Measurements from ENCODE around the gene STK24.

The STK24 gene

DNA sequence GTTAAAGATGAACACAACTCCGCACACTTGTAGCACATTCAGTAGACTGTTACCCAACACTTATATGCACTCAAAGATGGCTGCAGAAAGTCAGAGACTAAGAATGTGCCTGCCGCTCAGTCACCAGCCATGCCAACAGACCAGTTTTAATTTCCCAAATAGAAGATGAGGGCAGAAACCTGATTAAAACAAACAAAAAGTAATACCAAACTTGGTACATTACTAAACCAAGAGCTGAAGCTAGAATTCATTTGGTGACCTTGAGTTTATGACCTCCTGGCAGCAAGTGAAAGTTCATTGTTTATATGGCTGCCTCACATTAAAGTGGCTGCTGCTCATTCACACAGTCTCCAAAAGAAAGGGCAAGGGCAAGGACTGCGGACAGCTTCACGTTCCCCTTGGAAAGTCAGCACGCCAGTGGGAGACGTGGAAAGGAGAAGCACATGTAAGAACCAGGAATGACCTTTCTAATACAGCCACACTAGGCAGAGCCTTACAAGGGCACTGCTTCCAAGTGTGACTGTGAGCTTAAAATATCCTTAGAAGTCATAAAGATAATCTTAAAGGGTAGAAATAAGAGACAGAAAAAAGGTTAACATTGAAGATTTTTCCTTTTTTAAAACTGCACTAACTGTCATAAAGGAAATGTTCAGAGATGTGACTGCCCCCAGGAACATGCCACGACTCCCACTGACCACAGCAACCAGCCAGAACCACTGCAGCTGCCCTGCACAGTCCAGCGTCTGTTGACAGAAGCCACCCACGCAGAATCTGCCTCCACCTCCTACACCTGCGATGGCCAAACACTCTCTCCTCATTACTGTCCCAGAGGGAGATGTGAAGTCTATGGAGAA, 73.5 kb downstream of the STK24 start:
- Histone ChIP-seq H3K36me3 (ENCODE audit: control insufficient read depth, low read length) (peaks cover 52% of the 10 kb centered on the region), H3K27ac (ENCODE audit: low read depth, low read length) (no peak overlapping the region)
- no peak for TF ChIP-seq EZH2phosphoT487 (IDR thresholded peaks at IDR 0.05; ENCODE audit: borderline replicate concordance, low read length)
- TF ChIP-seq, protein P1, sequence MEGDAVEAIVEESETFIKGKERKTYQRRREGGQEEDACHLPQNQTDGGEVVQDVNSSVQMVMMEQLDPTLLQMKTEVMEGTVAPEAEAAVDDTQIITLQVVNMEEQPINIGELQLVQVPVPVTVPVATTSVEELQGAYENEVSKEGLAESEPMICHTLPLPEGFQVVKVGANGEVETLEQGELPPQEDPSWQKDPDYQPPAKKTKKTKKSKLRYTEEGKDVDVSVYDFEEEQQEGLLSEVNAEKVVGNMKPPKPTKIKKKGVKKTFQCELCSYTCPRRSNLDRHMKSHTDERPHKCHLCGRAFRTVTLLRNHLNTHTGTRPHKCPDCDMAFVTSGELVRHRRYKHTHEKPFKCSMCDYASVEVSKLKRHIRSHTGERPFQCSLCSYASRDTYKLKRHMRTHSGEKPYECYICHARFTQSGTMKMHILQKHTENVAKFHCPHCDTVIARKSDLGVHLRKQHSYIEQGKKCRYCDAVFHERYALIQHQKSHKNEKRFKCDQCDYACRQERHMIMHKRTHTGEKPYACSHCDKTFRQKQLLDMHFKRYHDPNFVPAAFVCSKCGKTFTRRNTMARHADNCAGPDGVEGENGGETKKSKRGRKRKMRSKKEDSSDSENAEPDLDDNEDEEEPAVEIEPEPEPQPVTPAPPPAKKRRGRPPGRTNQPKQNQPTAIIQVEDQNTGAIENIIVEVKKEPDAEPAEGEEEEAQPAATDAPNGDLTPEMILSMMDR (IDR thresholded peaks at IDR 0.05; ENCODE audit: low read depth, low read length, poor library complexity, severe bottlenecking), result no peak

DNA sequence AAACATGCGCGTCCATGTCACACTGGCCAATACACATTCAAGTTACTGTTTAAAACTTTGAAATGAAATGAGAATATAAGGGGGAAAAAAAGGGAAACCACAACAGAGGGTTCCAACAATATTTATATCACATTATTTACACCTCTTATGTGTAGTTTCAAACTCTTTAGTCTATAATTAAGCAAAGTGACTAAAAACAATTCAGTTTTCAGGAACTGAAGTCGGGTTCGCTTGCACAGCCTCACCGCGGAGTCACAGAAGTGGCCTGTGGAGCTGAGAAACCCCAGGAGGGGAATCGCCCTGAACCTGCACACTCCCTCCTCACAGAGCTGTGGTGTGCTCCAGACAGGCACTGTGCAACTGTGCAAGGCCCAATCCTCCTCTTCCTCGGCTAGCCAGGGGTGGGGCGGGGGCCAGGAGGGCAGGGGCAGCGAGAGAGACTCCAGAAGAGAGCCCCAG, 75.9 kb downstream of the STK24 start:
- Histone ChIP-seq H3K4me2 (ENCODE audit: low read length) (no peak overlapping the region), H3K79me2 (ENCODE audit: control insufficient read depth, low read length) (peaks cover 99% of the 10 kb centered on the region)

More for the DNA sequence above, 73.5 kb downstream of the STK24 start:
- Histone ChIP-seq H3K4me2 (ENCODE audit: low read length) (no peak overlapping the region), H3K79me2 (ENCODE audit: control insufficient read depth, low read length) (peaks cover 99% of the 10 kb centered on the region), H3K9me3 (ENCODE audit: control insufficient read depth, insufficient read depth, low read length) (no peaks in the 10 kb centered on the region), H3K4me1 (ENCODE audit: control insufficient read depth, low read length) (no peaks in the 10 kb centered on the region), H4K20me1 (ENCODE audit: control insufficient read depth, insufficient read depth, low read depth, low read length) (peaks cover 42% of the 10 kb centered on the region), H3K9me2 (replicated peaks; ENCODE audit: control insufficient read depth, low read length) (no peaks in the 10 kb centered on the region), H3F3A (ENCODE audit: control insufficient read depth, insufficient read depth) (no peaks in the 10 kb centered on the region), H3K27me3 (ENCODE audit: control insufficient read depth, low read length) (no peaks in the 10 kb centered on the region), H3K4me3 (ENCODE audit: low read length) (no peak overlapping the region)

DNA sequence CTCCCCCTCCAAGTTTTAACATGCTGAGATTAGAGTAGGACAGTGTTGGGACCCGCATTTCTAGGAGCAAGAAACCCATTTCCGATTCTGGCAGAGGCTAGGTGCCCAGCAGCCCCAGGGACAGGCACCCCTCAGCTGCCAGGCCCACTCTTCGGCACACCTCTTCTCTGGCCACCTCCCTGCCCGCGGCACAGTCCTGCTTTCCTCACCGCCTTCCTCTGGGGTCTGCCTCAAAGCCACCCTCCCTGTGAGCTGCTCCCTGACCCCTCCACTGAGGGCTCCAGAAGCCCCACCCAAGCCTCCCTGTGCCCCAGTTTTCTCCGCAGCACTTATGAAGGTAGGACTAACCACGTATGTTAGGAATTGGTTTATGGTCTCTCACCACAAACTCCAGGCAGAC, 79.9 kb downstream of the STK24 start:
- TF ChIP-seq, protein P1 (IDR thresholded peaks at IDR 0.05; ENCODE audit: low read depth, low read length, poor library complexity, severe bottlenecking), result no peak
- no peak for TF ChIP-seq EZH2phosphoT487 (IDR thresholded peaks at IDR 0.05; ENCODE audit: borderline replicate concordance, low read length)
- H3K4me3 ChIP-seq (ENCODE audit: low read length), result no peak overlapping the region
- peaks cover 92% of the 10 kb centered on the region for H3K79me2 ChIP-seq (ENCODE audit: control insufficient read depth, low read length)
- no peak overlapping the region for H3K27ac ChIP-seq (ENCODE audit: low read depth, low read length)
- H3K36me3 ChIP-seq (ENCODE audit: control insufficient read depth, low read length), result peaks cover 21% of the 10 kb centered on the region; the same call in 1 of the 2 replicates
- H3K9me3 ChIP-seq (ENCODE audit: control insufficient read depth, insufficient read depth, low read length), result no peaks in the 10 kb centered on the region
- no peaks in the 10 kb centered on the region for H3K27me3 ChIP-seq (ENCODE audit: control insufficient read depth, low read length)
- H4K20me1 ChIP-seq (ENCODE audit: control insufficient read depth, insufficient read depth, low read depth, low read length), result peaks cover 20% of the 10 kb centered on the region
- H3K4me2 ChIP-seq (ENCODE audit: low read length), result no peak overlapping the region
- H3K4me1 ChIP-seq (ENCODE audit: control insufficient read depth, low read length), result no peaks in the 10 kb centered on the region; the same call in 1 of the 2 replicates
- no peaks in the 10 kb centered on the region for H3K9me2 ChIP-seq (replicated peaks; ENCODE audit: control insufficient read depth, low read length)
- no peaks in the 10 kb centered on the region for H3F3A ChIP-seq (ENCODE audit: control insufficient read depth, insufficient read depth)

More for the DNA sequence above, 75.9 kb downstream of the STK24 start:
- Histone ChIP-seq H3K9me2 (replicated peaks; ENCODE audit: control insufficient read depth, low read length) (no peaks in the 10 kb centered on the region), H3K36me3 (ENCODE audit: control insufficient read depth, low read length) (peaks cover 48% of the 10 kb centered on the region), H3K9me3 (ENCODE audit: control insufficient read depth, insufficient read depth, low read length) (no peaks in the 10 kb centered on the region), H3F3A (ENCODE audit: control insufficient read depth, insufficient read depth) (no peaks in the 10 kb centered on the region), H3K27me3 (ENCODE audit: control insufficient read depth, low read length) (no peaks in the 10 kb centered on the region), H3K4me1 (ENCODE audit: control insufficient read depth, low read length) (no peaks in the 10 kb centered on the region), H3K27ac (ENCODE audit: low read depth, low read length) (no peak overlapping the region), H4K20me1 (ENCODE audit: control insufficient read depth, insufficient read depth, low read depth, low read length) (peaks cover 47% of the 10 kb centered on the region), H3K4me3 (ENCODE audit: low read length) (no peak overlapping the region)
- TF ChIP-seq EZH2phosphoT487 (IDR thresholded peaks at IDR 0.05; ENCODE audit: borderline replicate concordance, low read length), result no peak
- TF ChIP-seq, protein P1 (IDR thresholded peaks at IDR 0.05; ENCODE audit: low read depth, low read length, poor library complexity, severe bottlenecking), result no peak
